ENCODE measurements around the gene ESR1. TPM values are rescaled to one million over a fixed set of nuclear protein-coding genes. Genes with fewer than 3 reads are reported as not detected.

Gene ESR1
- total RNA-seq, 6 donors from 2014 or later = 0.91 to 4.7 (median 2.8) TPM

DNA sequence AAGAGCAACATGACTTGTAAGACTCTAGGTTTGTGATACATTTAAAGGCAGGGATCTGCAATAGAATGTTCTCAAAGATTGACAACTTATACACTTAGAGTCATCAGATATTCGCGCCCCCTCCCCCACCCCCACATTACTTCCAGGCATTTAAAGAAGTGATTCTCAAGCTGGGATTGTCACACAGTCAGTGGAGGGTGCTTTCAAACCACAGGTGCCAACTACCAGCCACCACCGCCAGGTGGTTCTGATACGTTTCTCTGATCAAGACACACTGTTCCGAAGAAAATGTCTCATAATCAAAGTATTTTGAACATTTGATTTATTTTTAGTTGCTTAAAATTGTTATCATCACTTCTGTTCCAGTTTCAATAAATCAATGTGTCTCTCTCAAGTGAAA is 357.5 kb downstream of the ESR1 start:
- Histone ChIP-seq H3K4me1 (peaks cover 0 to 6% (median 0%) of the 10 kb centered on the region in 4 donors), H3K36me3 (peaks cover 7 to 54% (median 15%) of the 10 kb centered on the region in 4 donors), H3K4me3 (no peak overlapping the region), H3K9me3 (no peaks in the 10 kb centered on the region), H3K27me3 (no peaks in the 10 kb centered on the region), H3K27ac (no peak overlapping the region)
- TF ChIP-seq, protein P1, sequence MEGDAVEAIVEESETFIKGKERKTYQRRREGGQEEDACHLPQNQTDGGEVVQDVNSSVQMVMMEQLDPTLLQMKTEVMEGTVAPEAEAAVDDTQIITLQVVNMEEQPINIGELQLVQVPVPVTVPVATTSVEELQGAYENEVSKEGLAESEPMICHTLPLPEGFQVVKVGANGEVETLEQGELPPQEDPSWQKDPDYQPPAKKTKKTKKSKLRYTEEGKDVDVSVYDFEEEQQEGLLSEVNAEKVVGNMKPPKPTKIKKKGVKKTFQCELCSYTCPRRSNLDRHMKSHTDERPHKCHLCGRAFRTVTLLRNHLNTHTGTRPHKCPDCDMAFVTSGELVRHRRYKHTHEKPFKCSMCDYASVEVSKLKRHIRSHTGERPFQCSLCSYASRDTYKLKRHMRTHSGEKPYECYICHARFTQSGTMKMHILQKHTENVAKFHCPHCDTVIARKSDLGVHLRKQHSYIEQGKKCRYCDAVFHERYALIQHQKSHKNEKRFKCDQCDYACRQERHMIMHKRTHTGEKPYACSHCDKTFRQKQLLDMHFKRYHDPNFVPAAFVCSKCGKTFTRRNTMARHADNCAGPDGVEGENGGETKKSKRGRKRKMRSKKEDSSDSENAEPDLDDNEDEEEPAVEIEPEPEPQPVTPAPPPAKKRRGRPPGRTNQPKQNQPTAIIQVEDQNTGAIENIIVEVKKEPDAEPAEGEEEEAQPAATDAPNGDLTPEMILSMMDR (IDR thresholded peaks at IDR 0.05) = no peak
- TF ChIP-seq POLR2AphosphoS5 (IDR thresholded peaks at IDR 0.05) = no peak
- TF ChIP-seq EP300 (IDR thresholded peaks at IDR 0.05) = no peak
- no peak for TF ChIP-seq POLR2A (IDR thresholded peaks at IDR 0.05)
- no peak for ATAC-seq (ENCODE audit: low FRiP score in 2 of 2)
- 88 to 97% methylated on average over 5 of the region's 5 CpGs for WGBS, 2 donors
- no peak for DNase-seq

DNA sequence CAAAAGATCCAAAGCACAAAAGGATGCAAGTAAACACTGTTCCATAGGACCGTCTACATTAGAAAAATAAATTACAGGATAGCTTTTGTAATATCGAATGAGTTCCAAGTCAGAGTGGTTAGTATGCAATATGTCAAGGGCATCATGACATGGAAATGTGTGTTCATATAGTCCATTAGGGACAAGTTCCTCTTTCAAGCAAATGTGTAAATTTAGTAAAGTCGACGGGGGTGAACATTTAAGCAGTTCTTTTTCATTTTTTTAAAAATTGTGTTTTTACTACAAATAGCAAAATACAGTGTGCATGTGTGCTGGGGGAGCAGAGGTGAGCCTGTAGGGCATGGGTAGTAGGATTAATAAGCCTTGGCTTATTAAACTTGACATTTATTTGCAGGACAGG is 359.0 kb downstream of the ESR1 start:
- peaks cover 7 to 50% (median 15%) of the 10 kb centered on the region in 4 donors for H3K36me3 ChIP-seq
- no peak overlapping the region for H3K27ac ChIP-seq

DNA sequence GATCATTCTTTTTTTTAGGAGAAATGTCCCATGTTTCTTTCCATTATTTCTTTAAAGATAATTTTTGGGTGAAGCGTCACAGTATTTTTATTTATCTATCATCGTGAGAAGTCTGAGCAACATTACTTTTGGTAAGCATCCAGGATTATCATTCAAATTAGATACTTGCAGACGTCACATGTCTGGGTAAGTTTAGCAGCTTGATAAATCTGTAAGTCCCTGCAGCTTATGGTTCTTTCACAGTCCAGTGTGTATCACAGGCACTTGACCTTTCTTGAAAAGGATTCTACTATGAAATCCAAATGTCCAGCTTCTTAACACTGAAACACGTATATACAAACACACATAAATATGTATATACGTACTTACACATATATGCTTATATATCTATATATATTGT is 359.4 kb downstream of the ESR1 start:
- no peak overlapping the region for H3K27ac ChIP-seq
- H3K9me3 ChIP-seq = no peaks in the 10 kb centered on the region
- TF ChIP-seq, protein P1 (IDR thresholded peaks at IDR 0.05) = no peak
- no peak for TF ChIP-seq POLR2A (IDR thresholded peaks at IDR 0.05)
- TF ChIP-seq EP300 (IDR thresholded peaks at IDR 0.05) = no peak
- no peak for TF ChIP-seq POLR2AphosphoS5 (IDR thresholded peaks at IDR 0.05)
- no peak for DNase-seq
- peaks cover 0 to 2% (median 0%) of the 10 kb centered on the region in 4 donors for H3K4me1 ChIP-seq
- WGBS, 2 donors = 88 to 89% methylated on average over 5 of the region's 5 CpGs
- H3K36me3 ChIP-seq = peaks cover 7 to 50% (median 15%) of the 10 kb centered on the region in 4 donors
- no peak overlapping the region for H3K4me3 ChIP-seq
- no peaks in the 10 kb centered on the region for H3K27me3 ChIP-seq
- ATAC-seq (ENCODE audit: low FRiP score in 2 of 2) = no peak

More for the DNA sequence above, 359.0 kb downstream of the ESR1 start:
- Histone ChIP-seq H3K4me3 (no peak overlapping the region), H3K9me3 (no peaks in the 10 kb centered on the region), H3K27me3 (no peaks in the 10 kb centered on the region), H3K4me1 (peaks cover 0 to 6% (median 0%) of the 10 kb centered on the region in 4 donors)
- TF ChIP-seq, protein P1 (IDR thresholded peaks at IDR 0.05) = no peak
- TF ChIP-seq POLR2AphosphoS5 (IDR thresholded peaks at IDR 0.05) (no peak), POLR2A (IDR thresholded peaks at IDR 0.05) (no peak), EP300 (IDR thresholded peaks at IDR 0.05) (no peak)
- ATAC-seq (ENCODE audit: low FRiP score in 2 of 2) = no peak
- no peak for DNase-seq
- 75 to 81% methylated on average over 4 of the region's 4 CpGs for WGBS, 2 donors

DNA sequence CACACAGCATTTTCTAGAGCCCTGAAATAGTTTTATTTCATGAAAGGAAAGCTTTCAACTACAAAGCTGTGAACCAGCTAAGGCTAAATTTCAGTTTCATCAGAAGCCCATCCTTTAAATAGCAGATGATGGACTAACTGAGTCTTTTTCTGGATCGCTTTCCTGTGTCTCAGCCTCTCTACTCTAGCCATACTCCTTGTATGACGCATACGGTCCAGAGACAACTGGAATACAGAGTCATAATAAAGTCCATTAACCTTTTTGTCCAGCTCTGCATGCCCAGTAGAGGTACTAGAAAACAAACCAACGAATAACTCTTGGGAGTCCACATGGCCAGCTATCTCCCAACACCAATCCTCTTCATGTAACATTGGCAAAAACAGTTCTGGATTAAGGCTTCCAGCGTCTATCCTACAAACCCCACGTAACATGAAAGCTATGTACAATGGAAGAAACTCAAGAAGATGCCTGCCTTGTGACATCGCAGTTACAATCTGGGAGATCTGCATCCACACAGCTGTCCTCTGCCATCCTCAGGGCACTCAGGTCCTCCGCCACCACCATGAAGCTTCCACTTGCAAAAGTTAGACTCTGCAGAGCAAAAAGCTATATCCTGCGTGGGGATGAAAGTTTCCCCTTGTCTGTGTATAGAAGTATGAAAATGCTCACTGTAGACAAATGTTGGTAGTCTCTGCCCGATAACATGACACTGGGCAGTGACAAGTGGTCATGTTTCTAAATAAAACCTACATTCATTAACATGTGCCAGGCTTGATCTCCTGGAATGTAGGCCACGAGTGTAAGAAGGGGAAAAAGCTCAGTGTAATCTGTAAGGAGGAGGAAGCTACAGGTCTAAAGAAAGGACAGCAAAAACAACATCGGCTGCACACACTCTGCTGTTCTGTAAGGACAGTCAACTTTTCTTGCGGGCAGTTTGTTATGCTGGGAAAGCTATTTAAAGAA is 360.4 kb downstream of the ESR1 start:
- Histone ChIP-seq H3K4me3 (no peak overlapping the region), H3K27ac (no peak overlapping the region), H3K9me3 (no peaks in the 10 kb centered on the region), H3K36me3 (peaks cover 7 to 48% (median 15%) of the 10 kb centered on the region in 4 donors), H3K4me1 (no peaks in the 10 kb centered on the region), H3K27me3 (no peaks in the 10 kb centered on the region)
- 85 to 87% methylated on average over 13 of the region's 13 CpGs for WGBS, 2 donors
- ATAC-seq (ENCODE audit: low FRiP score in 2 of 2) (no peak), DNase-seq (no peak)
- TF ChIP-seq EP300 (IDR thresholded peaks at IDR 0.05) (no peak), POLR2AphosphoS5 (IDR thresholded peaks at IDR 0.05) (no peak), POLR2A (IDR thresholded peaks at IDR 0.05) (no peak)
- TF ChIP-seq, protein P1 (IDR thresholded peaks at IDR 0.05) = no peak

Data from upper lobe of left lung (tissue), 6 donors.